HepG2 (cell line): ENCODE measurements around the gene PLA2G2A. TPM values are rescaled to one million over a fixed set of nuclear protein-coding genes. Genes with fewer than 3 reads are reported as not detected.
A peak's percentile ranks its signal among the peaks of the same experiment; 100 is the strongest.

ENCODE experiments used
- ATAC-seq: fragments of 200-7000 bp; cut with Tn5 transposase; 3 replicates; pipeline ENCODE4 v1.9.1; 2020; ENCODE audit warnings: mild to moderate bottlenecking, moderate library complexity
- BruUV-seq: library from RNA; stranded (reverse); fragments of 400-500 nt; replicated peaks from 2 replicates; lab custom pipeline; 2021; lab: Mats Ljungman, UMichigan
- CTCF ChIA-PET: fragments of 300-600 bp; formaldehyde crosslinking; extraction: SDS; loops from one replicate; lab custom pipeline; 2021; ENCODE audit warnings: low total read pairs, inconsistent platforms, low intra/inter-chr PET ratio; lab: Yijun Ruan, JAX
- POLR2A ChIA-PET: fragments of 350-600 bp; sonication (Branson Sonifier 250); formaldehyde crosslinking; loops from one replicate; lab custom pipeline; 2020; ENCODE audit warnings: antibody characterized with exemption, inconsistent platforms; lab: Yijun Ruan, JAX
- DNase-seq: peaks from one replicate; pipeline ENCODE4 v3.0.0-alpha.2; 2015; ENCODE audit warnings: low spot score
- FAIRE-seq: peaks from 3 replicates; lab custom pipeline; 2011; peaks lifted over from hg19 to GRCh38; lab: Jason Lieb, UNC
- H2AFZ ChIP-seq: one replicate; pipeline ENCODE4 v1.6.1; 2011; ENCODE audit warnings: low read length, inconsistent platforms
- H3K27ac ChIP-seq: fragments of 300-600 bp; 3 replicates; pipeline ENCODE4 v1.8.0; 2011; ENCODE audit warnings: mixed run types, mild to moderate bottlenecking, mixed read lengths, low read length, inconsistent platforms; ENCODE audit not compliant: insufficient read depth; ENCODE audit errors: extremely low read length
- H3K27me3 ChIP-seq, 2 experiments: fragments of 200-600 bp in 1 of 2; 2 replicates in 1 of 2; 3 replicates in 1 of 2; pipeline versions ENCODE4 v1.6.0 to v1.8.0; 2011; ENCODE audit warnings: low read length in 2 of 2, mild to moderate bottlenecking in 2 of 2, moderate library complexity in 2 of 2, inconsistent platforms in 1 of 2; ENCODE audit not compliant: insufficient read depth in 2 of 2, control insufficient read depth in 1 of 2
- H3K36me3 ChIP-seq, 2 experiments: fragments of 200-600 bp in 1 of 2; replicated peaks in 1 of 2; 2 replicates in 1 of 2; 3 replicates in 1 of 2; pipeline versions ENCODE4 v1.5.1 to v1.8.0; 2011; ENCODE audit warnings: low read length in 2 of 2, inconsistent platforms in 1 of 2; ENCODE audit not compliant: insufficient read depth in 2 of 2, control insufficient read depth in 1 of 2
- H3K4me1 ChIP-seq: 2 replicates; pipeline ENCODE4 v1.5.1; 2012; ENCODE audit warnings: low read length, inconsistent platforms; ENCODE audit not compliant: insufficient read depth
- H3K4me2 ChIP-seq: 2 replicates; pipeline ENCODE4 v1.6.0; 2011; ENCODE audit warnings: low read depth, low read length, inconsistent platforms
- H3K4me3 ChIP-seq, 3 experiments: fragments of 200-600 bp in 1 of 3; sonication (generic), shearing (Covaris generic) in 1 of 3; replicated peaks in 1 of 3; 2 replicates each; pipeline ENCODE4 v1.5.1; 2011 to 2016; ENCODE audit warnings: low read length in 3 of 3, inconsistent platforms in 2 of 3, low read depth in 2 of 3, mild to moderate bottlenecking in 2 of 3, control low read depth in 1 of 3, mixed read lengths in 1 of 3; ENCODE audit not compliant: insufficient read depth in 1 of 3
- H3K79me2 ChIP-seq: one replicate; pipeline ENCODE4 v1.6.1; 2011; ENCODE audit warnings: low read length, inconsistent platforms; ENCODE audit not compliant: insufficient read depth
- H3K9ac ChIP-seq: 2 replicates; pipeline ENCODE4 v1.6.0; 2011; ENCODE audit warnings: mild to moderate bottlenecking, low read depth, low read length, inconsistent platforms; ENCODE audit not compliant: insufficient read depth
- H3K9me3 ChIP-seq: 2 replicates; pipeline ENCODE4 v1.5.1; 2012; ENCODE audit warnings: mild to moderate bottlenecking, low read length
- H4K20me1 ChIP-seq: 2 replicates; pipeline ENCODE4 v1.6.0; 2011; ENCODE audit warnings: inconsistent platforms, mild to moderate bottlenecking, low read length, moderate library complexity; ENCODE audit not compliant: insufficient read depth
- FOSL2 ChIP-seq: sonication (generic); formaldehyde crosslinking; IDR thresholded peaks from 2 replicates; pipeline ENCODE4 v1.4.0; 2020; ENCODE audit warnings: missing genetic modification reagents
- MAFF ChIP-seq: IDR thresholded peaks from 2 replicates; pipeline ENCODE4 v1.6.1; 2011; ENCODE audit warnings: low read depth, low read length, improper control_type of control experiment
- MAZ ChIP-seq, 2 experiments: sonication (generic) in 1 of 2; formaldehyde crosslinking in 1 of 2; IDR thresholded peaks; 2 replicates each; pipeline versions ENCODE4 v1.5.0 to v1.6.1; 2012 to 2020; ENCODE audit warnings: low read depth in 2 of 2, mild to moderate bottlenecking in 2 of 2, borderline replicate concordance in 1 of 2, improper control_type of control experiment in 1 of 2, low read length in 1 of 2, missing genetic modification reagents in 1 of 2, moderate library complexity in 1 of 2
- PPARG ChIP-seq: conservative IDR thresholded peaks from 2 replicates; pipeline ENCODE4 v1.6.1; 2016; ENCODE audit warnings: missing biosample characterization, missing genetic modification reagents
- SP2 ChIP-seq: sonication (generic); formaldehyde crosslinking; IDR thresholded peaks from 2 replicates; pipeline ENCODE4 v1.5.1; 2020; ENCODE audit warnings: mild to moderate bottlenecking, missing genetic modification reagents
- TCF7L2 ChIP-seq: IDR thresholded peaks from 2 replicates; pipeline ENCODE4 v1.6.1; 2011; ENCODE audit warnings: mild to moderate bottlenecking, low read depth, low read length, moderate library complexity
- TFDP1 ChIP-seq: IDR thresholded peaks from 2 replicates; pipeline ENCODE4 v1.6.1; 2016; ENCODE audit warnings: missing compliant biosample characterization, missing genetic modification reagents, borderline replicate concordance
- TSC22D2 ChIP-seq: sonication (generic); formaldehyde crosslinking; IDR thresholded peaks from 2 replicates; pipeline ENCODE4 v1.5.1; 2020; ENCODE audit warnings: missing genetic modification reagents, mild to moderate bottlenecking, borderline replicate concordance
- ZNF274 ChIP-seq: sonication (generic); formaldehyde crosslinking; IDR thresholded peaks from 2 replicates; pipeline ENCODE4 v1.5.1; 2020; ENCODE audit warnings: mild to moderate bottlenecking, missing genetic modification reagents
- ZNF282 ChIP-seq: fragments of 450-650 bp; IDR thresholded peaks from 2 replicates; pipeline ENCODE4 v1.6.1; 2018; ENCODE audit not compliant: partially characterized antibody
- ZNF546 ChIP-seq: sonication (generic); formaldehyde crosslinking; conservative IDR thresholded peaks from 2 replicates; pipeline ENCODE4 v1.8.1; 2023; ENCODE audit warnings: mild to moderate bottlenecking, missing genetic modification reagents
- ZNF609 ChIP-seq: sonication (generic); formaldehyde crosslinking; IDR thresholded peaks from 2 replicates; pipeline ENCODE4 v1.4.0; 2020; ENCODE audit warnings: mild to moderate bottlenecking, missing genetic modification reagents, borderline replicate concordance
- ZSCAN30 ChIP-seq: sonication (generic); formaldehyde crosslinking; IDR thresholded peaks from 2 replicates; pipeline ENCODE4 v1.5.0; 2020; ENCODE audit warnings: mild to moderate bottlenecking, missing genetic modification reagents
- WGBS: methylation state at CpG from one replicate; pipeline ENCODE4 v1.1.6; 2017; ENCODE audit warnings: low lambda C conversion rate; 5-methylcytosine and 5-hydroxymethylcytosine counted together
- in situ Hi-C: cut with HindIII; loops from 2 replicates; pipeline ENCODE4 v1.10.0; 2017; ENCODE audit warnings: low pct_unique_long_range_greater_than_20kb; ENCODE audit not compliant: extremely low pct_ligation_motif_present
- intact Hi-C: fragments of 100-400 bp; cut with micrococcal nuclease; formaldehyde crosslinking; loops from one replicate; pipeline ENCODE4 v1.10.0; 2022; ENCODE audit not compliant: unreplicated experiment
- polyA plus RNA-seq, 8 experiments: library from polyadenylated mRNA; depleted of rRNA in 3 of 8; stranded (reverse) in 7 of 8; unstranded in 1 of 8; fragments of >200 nt; fragmentation: Illumina TruSeq in 4 of 8; extraction: Trizol in 4 of 8; gene quantifications; 2 replicates each; pipeline versions ENCODE4 v1.2.1 to v1.2.3, GENCODE V29; 2011 to 2016; ENCODE audit warnings: low read depth in 4 of 8, missing spikeins in 1 of 8, mixed read lengths in 1 of 8; ENCODE audit not compliant: insufficient read depth in 1 of 8
- total RNA-seq, 5 experiments: library from RNA; depleted of rRNA; stranded (reverse); fragments of >200 nt; fragmentation: Illumina TruSeq; extraction: Trizol; gene quantifications; 2 replicates each; pipeline ENCODE4 v1.2.3, GENCODE V29; 2016; ENCODE audit warnings: low read depth in 1 of 5
- TF ChIP-seq, protein P1 (sequence below): sonication (generic); formaldehyde crosslinking; IDR thresholded peaks from 2 replicates; pipeline ENCODE4 v1.9.0; 2021; ENCODE audit warnings: missing genetic modification reagents, borderline replicate concordance
- TF ChIP-seq, protein P2 (sequence below): sonication (generic); formaldehyde crosslinking; IDR thresholded peaks from 2 replicates; pipeline ENCODE4 v1.4.0; 2020; ENCODE audit warnings: mild to moderate bottlenecking, missing genetic modification reagents

PLA2G2A gene
- total and polyA plus RNA-seq, 2 of the 13 experiments (the other 11 are each of a cell fraction or from before 2014, with no cell fraction given): 0.35 to 30.3 TPM

GRCh38 chr1:19949016-19949415 is 30.4 kb downstream of the PLA2G2A start (continued):
- TF ChIP-seq, protein P1, sequence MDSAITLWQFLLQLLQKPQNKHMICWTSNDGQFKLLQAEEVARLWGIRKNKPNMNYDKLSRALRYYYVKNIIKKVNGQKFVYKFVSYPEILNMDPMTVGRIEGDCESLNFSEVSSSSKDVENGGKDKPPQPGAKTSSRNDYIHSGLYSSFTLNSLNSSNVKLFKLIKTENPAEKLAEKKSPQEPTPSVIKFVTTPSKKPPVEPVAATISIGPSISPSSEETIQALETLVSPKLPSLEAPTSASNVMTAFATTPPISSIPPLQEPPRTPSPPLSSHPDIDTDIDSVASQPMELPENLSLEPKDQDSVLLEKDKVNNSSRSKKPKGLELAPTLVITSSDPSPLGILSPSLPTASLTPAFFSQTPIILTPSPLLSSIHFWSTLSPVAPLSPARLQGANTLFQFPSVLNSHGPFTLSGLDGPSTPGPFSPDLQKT (CRISPR knock-in tag): no peak
- TF ChIP-seq ZNF609 (no peak), FOSL2 (CRISPR knock-in tag) (peak; percentile 51), ZSCAN30 (CRISPR knock-in tag) (no peak), MAFF (no peak)

DNA sequence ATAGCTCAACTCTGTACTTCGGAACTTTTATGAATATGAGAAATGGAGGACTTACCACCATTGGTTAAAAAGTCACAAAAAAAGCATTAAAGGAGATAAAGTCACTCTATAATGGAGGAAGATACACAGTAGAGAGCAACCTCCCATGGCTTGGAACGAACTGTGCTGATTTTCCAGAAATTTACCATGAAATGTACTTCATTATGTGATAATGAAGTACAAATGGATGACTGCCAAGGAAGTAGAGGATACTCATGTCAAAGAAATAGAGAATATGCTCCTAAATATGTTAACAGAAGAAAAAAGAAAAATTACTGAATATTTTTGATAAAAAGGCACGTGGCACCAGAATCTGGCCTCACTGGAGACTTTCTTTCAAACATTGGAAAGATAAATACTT is 32.4 kb downstream of the PLA2G2A start:
- POLR2A ChIA-PET: interaction anchor here (0.9 to 1.7 kb wide), 3 partner anchors 20 to 28 kb away, joined by 3 to 7 read pairs (median 3); no protein-coding TSS in a partner anchor
- intact Hi-C loops (no loop called here), in situ Hi-C loops (no loop called here)
- no peaks in the 10 kb centered on the region for H3K36me3 ChIP-seq
- H3K27me3 ChIP-seq: no peaks in the 10 kb centered on the region
- FAIRE-seq: no peak
- ATAC-seq: no peak
- H3K79me2 ChIP-seq: no peaks in the 10 kb centered on the region
- no peak overlapping the region for H3K4me2 ChIP-seq
- no peak overlapping the region for H2AFZ ChIP-seq
- H3K9me3 ChIP-seq: no peaks in the 10 kb centered on the region
- no peak overlapping the region for H3K9ac ChIP-seq
- CTCF ChIA-PET: no interaction called here
- no peaks in the 10 kb centered on the region for H4K20me1 ChIP-seq
- WGBS: 82% methylated on average over 3 of the region's 3 CpGs
- BruUV-seq: no TSS peak
- peaks cover 32% of the 10 kb centered on the region for H3K4me1 ChIP-seq
- no peak overlapping the region for H3K27ac ChIP-seq
- DNase-seq: no peak
- no peak overlapping the region for H3K4me3 ChIP-seq
- TF ChIP-seq ZNF274 (CRISPR knock-in tag) (no peak), MAZ (IDR thresholded peaks at IDR 0.05; ENCODE audit: borderline replicate concordance, low read depth, low read length) (no peak), MAZ (CRISPR knock-in tag; IDR thresholded peaks at IDR 0.05; ENCODE audit: low read depth) (no peak), SP2 (no peak), ZNF282 (no peak), TCF7L2 (no peak), TFDP1 (CRISPR knock-in tag) (no peak), TSC22D2 (CRISPR knock-in tag) (no peak), ZNF546 (CRISPR knock-in tag) (no peak), PPARG (CRISPR knock-in tag) (no peak)
- TF ChIP-seq, protein P2, sequence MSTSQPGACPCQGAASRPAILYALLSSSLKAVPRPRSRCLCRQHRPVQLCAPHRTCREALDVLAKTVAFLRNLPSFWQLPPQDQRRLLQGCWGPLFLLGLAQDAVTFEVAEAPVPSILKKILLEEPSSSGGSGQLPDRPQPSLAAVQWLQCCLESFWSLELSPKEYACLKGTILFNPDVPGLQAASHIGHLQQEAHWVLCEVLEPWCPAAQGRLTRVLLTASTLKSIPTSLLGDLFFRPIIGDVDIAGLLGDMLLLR: no peak
